Gastrocnemius medialis (tissue), 4 donors: ENCODE results near the gene HOXA7.

Experiments used
- POLR2A ChIP-seq, 2 donors: fragments of 450-650 bp; IDR thresholded peaks; one replicate each; pipeline ENCODE4 v1.6.1; 2017; ENCODE audit warnings: antibody characterized with exemption in 2 of 2, mild to moderate bottlenecking in 2 of 2, moderate library complexity in 2 of 2
- TF ChIP-seq, protein P1 (sequence below), 5 experiments: fragments of 450-650 bp in 3 of 5; fragments of 200-600 bp in 2 of 5; sonication (generic) in 2 of 5; IDR thresholded peaks in 4 of 5; conservative IDR thresholded peaks in 1 of 5; 1 replicate in 4 of 5; 2 replicates in 1 of 5; pipeline ENCODE4 v1.5.1; 2016 to 2019; ENCODE audit warnings: antibody characterized with exemption in 5 of 5, mild to moderate bottlenecking in 3 of 5, moderate library complexity in 3 of 5

DNA sequence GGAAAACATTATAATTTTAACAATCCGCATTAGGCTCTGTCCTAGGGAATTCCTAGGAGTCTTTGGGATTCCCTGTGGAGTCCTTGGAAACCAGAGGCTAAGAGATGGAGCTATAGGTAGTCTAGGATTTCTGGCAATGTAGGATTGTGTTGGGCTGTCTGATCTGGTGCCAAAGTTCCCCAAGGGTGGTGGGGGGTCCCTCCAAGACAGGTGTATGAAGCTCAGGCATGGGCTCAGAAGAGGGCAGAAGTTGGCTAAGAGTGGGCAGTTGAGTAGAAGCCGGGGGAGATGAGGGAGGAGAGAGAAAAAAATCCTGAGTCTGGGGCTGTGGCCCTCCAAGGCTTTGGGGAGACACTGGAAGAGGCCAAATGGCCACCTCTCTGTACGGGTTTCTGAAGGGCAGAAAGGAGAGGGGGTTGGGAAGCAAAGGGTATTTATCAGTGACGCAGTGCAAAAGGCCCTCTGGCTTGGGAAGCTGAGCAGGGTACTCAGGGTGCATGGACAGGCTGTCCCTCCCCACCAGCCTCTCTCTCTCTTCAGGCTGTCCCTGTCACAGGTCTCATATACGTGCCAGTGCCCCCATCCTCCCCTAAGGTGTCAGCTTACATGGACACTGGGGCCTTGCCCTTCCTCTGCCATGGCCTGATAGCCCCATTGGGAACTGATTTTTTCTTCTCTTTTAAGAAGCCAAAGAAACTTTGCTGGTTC is 9.8 kb downstream of the HOXA7 start:
- TF ChIP-seq, protein P1, sequence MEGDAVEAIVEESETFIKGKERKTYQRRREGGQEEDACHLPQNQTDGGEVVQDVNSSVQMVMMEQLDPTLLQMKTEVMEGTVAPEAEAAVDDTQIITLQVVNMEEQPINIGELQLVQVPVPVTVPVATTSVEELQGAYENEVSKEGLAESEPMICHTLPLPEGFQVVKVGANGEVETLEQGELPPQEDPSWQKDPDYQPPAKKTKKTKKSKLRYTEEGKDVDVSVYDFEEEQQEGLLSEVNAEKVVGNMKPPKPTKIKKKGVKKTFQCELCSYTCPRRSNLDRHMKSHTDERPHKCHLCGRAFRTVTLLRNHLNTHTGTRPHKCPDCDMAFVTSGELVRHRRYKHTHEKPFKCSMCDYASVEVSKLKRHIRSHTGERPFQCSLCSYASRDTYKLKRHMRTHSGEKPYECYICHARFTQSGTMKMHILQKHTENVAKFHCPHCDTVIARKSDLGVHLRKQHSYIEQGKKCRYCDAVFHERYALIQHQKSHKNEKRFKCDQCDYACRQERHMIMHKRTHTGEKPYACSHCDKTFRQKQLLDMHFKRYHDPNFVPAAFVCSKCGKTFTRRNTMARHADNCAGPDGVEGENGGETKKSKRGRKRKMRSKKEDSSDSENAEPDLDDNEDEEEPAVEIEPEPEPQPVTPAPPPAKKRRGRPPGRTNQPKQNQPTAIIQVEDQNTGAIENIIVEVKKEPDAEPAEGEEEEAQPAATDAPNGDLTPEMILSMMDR (IDR thresholded peaks at IDR 0.05 in 4 of 5, conservative IDR thresholded peaks at IDR 0.05 in 1 of 5), result no peak
- no peak for TF ChIP-seq POLR2A (IDR thresholded peaks at IDR 0.05)
